Coronary artery (tissue), 2 donors: Measurements from ENCODE around the gene SKAP1.

Experiments used
- DNase-seq: peaks from one replicate; pipeline ENCODE4 v3.0.0-alpha.2; 2017; ENCODE audit warnings: low spot score
- H3K27ac ChIP-seq, 2 donors: fragments of 200-600 bp; sonication (generic); one replicate each; pipeline ENCODE4 v1.5.1; 2016 to 2019
- H3K4me3 ChIP-seq: fragments of 200-600 bp; sonication (generic); 2 replicates; pipeline ENCODE4 v1.5.1; 2016; ENCODE audit warnings: mild to moderate bottlenecking, moderate library complexity
- TF ChIP-seq, protein P1 (sequence below): fragments of 200-600 bp; sonication (generic); IDR thresholded peaks from one replicate; pipeline ENCODE4 v1.5.1; 2019; ENCODE audit warnings: antibody characterized with exemption

SKAP1 gene

DNA sequence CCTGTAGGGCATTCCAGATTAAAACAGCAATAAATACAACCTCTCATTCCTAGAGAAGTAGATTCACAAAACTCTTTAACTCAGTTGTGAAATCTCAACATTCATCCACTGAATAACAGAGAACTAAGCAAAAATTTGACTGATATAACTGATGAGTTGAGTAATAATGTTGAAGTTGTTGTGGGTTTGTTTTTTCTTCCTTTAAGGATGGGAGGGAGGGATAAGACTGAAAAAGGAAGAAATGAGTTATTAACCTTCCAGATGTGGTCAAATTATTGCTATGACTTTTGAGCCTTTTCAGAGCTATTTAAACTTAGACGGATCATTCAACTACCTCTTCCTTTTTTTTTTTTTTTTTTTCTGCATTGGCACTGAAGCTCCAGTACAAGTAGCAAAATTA lies 38.6 kb downstream of the SKAP1 start:
- Histone ChIP-seq H3K27ac (no peak overlapping the region), H3K4me3 (no peak overlapping the region)
- DNase-seq = no peak
- TF ChIP-seq, protein P1, sequence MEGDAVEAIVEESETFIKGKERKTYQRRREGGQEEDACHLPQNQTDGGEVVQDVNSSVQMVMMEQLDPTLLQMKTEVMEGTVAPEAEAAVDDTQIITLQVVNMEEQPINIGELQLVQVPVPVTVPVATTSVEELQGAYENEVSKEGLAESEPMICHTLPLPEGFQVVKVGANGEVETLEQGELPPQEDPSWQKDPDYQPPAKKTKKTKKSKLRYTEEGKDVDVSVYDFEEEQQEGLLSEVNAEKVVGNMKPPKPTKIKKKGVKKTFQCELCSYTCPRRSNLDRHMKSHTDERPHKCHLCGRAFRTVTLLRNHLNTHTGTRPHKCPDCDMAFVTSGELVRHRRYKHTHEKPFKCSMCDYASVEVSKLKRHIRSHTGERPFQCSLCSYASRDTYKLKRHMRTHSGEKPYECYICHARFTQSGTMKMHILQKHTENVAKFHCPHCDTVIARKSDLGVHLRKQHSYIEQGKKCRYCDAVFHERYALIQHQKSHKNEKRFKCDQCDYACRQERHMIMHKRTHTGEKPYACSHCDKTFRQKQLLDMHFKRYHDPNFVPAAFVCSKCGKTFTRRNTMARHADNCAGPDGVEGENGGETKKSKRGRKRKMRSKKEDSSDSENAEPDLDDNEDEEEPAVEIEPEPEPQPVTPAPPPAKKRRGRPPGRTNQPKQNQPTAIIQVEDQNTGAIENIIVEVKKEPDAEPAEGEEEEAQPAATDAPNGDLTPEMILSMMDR = no peak

DNA sequence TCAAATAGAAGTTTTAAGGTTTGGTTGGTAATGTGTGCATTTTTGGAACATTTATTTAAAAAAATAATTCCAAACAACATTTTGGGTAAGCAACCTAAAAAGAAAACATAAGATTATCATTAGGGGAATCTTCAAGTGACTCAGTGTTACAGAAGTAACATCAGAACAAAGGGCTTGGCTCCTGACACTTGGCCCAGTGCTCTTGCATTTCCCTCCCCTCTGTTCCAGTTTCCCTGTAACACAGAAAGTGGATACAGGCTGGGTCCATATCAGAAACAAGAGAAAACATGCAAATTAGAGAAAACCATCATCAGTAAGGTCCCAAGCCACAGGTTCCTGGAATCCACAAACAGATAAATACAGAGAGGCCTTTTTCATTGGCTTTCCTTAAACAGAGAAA lies 40.1 kb downstream of the SKAP1 start:
- TF ChIP-seq, protein P1 = no peak
- Histone ChIP-seq H3K4me3 (no peak overlapping the region), H3K27ac (no peak overlapping the region)
- no peak for DNase-seq

DNA sequence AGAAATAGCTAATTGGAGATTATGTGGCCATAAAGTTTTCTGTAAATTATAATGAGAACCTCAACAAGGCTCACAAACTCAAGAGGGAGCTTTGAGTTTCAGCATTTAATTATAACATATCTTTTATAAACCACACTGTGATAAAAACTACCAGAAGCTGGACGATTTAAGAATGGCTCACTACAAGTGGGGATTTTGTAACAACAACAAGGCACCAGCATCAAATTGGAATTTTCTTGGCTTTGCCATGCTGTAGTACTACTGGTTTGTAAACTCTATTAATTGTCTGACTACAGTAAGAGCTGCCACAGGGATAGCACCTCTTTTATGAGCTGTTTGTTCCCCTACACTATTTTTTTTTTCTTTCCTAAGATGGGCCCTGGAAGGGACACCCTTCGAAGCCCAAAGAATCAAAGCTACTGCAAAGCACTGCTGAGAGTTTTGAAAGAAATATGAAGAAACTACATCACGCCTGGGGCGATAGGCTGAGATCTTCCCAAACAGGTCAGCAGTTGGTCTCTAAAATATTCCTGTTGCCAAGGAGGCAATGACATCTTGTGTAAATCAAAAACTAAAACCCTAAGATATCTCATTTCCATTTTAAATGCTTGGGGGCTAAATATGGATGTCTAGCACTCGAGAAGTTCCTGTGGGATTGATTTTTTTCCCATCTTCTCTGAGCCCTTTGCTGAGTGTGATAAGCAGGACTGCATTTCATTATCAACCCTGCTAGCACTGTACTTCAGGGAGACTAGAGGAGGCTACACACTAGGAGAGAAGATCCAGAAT lies 40.9 kb downstream of the SKAP1 start:
- TF ChIP-seq, protein P1 = no peak
- H3K27ac ChIP-seq = no peak overlapping the region
- DNase-seq = no peak
- no peak overlapping the region for H3K4me3 ChIP-seq

DNA sequence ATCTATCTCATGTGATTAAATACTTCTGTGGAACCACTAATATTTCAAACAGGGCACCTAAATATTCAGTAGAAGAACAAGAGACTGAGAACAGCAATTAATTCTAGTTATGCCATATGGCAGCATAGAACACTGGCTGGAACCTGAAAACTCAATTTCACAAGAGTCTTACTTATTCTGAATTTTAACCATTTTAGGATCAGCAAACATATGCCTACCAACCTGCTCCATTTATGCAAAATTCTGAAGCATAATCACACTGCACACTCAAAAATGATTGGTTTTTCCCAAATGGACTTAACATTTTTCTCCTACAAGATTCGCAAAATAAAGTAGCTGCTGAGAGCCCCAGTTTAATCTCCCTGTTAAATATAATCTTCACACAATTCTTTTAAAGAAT lies 43.2 kb downstream of the SKAP1 start:
- no peak overlapping the region for H3K4me3 ChIP-seq
- no peak for DNase-seq
- H3K27ac ChIP-seq = no peak overlapping the region

DNA sequence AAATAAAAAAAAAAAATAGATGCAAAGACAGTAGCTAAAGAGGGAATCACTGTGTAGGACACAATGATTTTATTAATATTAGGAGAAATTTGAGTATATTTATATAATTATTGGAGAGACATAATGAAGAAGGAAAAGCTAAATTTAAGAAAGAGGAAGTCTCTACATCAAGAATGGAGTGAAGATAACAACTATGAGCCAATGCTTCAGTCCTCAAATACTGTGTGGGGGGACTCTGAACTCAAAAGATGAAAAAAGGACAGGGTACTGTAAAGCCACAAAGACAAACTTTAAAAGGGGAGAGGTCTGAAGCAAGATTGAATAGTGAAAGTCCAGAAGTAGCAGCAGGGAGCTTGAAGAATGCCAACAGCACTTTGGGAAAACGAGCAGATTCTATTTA lies 44.7 kb downstream of the SKAP1 start:
- Histone ChIP-seq H3K27ac (no peak overlapping the region), H3K4me3 (no peak overlapping the region)
- no peak for DNase-seq
- TF ChIP-seq, protein P1 = no peak

More for the DNA sequence above, 43.2 kb downstream of the SKAP1 start:
- TF ChIP-seq, protein P1 = no peak

DNA sequence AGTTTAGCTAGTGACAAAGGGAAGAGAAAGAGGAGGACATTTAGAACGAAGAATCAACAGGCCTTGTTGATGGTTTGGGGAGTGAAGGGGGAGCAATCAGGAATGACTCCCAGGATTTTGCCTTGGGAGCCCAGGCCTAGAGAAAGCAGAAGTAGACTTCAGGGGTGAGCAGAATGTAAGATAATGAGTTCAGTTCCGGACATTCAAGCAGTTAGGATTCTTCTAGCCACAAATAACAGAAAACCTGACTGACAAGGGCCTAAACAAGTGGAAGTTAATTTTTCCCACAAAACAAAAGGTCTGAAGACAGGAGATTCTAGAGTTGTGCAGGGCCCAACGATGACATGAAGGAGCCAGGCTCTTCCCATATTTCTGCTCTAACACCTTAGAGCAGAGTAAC lies 45.9 kb downstream of the SKAP1 start:
- H3K4me3 ChIP-seq = no peak overlapping the region
- TF ChIP-seq, protein P1 = no peak
- no peak overlapping the region for H3K27ac ChIP-seq
- no peak for DNase-seq

DNA sequence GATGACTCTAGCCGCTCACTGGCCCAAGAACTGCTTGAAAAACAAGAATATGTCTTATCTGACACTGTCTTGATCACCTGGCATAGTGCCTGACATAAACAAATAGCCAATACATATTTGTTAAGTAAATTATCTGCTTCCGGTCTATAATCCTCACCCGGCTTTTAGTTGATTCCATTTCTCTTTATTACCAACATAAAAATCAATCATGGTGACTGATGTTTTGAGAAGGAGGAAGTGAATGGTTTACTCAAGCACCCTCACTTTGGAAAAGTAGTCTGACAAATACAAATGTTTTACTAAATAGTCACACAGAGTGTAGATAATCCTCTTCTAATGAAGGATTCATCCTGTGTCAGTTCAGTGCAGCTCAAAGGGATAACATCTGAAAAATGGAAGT lies 47.0 kb downstream of the SKAP1 start:
- TF ChIP-seq, protein P1 = no peak
- Histone ChIP-seq H3K27ac (no peak overlapping the region), H3K4me3 (no peak overlapping the region)
- DNase-seq = no peak
